TTC549 (cell line): Measurements from ENCODE around the gene PLCD4.
A peak's percentile ranks its signal among the peaks of the same experiment; 100 is the strongest.

ENCODE experiments used
- FAIRE-seq: peaks from 2 replicates; lab custom pipeline; 2012; peaks lifted over from hg19 to GRCh38; lab: Jason Lieb, UNC

Gene PLCD4

DNA sequence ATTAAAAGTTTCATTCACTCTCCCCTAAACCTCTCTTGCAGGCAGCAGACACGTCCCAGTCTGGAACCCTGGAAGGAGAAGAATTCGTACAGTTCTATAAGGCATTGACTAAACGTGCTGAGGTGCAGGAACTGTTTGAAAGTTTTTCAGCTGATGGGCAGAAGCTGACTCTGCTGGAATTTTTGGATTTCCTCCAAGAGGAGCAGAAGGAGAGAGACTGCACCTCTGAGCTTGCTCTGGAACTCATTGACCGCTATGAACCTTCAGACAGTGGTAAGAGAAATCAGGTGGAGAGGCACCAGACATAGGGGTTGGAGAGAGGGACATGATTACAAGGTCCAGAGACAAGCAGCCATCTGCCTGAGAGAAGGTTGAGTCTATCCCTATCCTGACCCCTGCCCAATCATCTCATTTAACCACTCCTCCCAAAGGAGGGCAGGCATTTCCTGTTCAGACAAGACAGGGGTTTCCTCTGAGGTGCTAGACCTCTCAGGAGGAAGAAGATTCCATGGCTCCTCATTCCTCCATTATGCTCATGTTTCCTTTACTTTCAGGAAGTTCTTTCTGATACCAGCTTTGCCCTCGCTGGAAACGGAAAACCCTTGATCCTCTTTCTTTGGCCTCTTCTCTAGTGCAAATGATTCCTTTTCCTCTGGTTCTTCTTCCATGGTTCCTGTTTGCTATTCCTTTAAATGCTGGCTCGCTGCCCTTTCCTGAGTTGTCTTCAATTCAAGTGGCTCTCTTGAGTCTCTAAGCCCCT lies 15.1 kb downstream of the PLCD4 start:
- FAIRE-seq: no peak

DNA sequence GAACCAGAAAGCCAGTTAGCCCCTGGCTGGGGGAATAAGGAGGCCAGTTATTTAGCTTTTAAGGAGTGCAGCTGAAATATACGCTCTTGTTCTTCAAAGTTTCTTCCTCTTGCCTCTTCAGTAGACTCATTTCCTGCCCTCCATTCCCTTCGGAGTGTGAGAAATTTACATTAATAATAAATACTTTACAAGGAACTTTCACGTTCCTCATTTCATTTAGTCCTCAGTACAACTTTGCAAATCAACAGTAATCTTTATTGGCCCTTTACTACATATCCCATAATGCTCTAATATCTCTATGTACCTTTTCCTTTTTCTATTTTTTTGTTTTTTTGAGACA lies 15.6 kb downstream of the PLCD4 start:
- FAIRE-seq: no peak

GRCh38 chr2:218626369-218626768 lies 18.7 kb downstream of the PLCD4 start:
- no peak for FAIRE-seq

DNA sequence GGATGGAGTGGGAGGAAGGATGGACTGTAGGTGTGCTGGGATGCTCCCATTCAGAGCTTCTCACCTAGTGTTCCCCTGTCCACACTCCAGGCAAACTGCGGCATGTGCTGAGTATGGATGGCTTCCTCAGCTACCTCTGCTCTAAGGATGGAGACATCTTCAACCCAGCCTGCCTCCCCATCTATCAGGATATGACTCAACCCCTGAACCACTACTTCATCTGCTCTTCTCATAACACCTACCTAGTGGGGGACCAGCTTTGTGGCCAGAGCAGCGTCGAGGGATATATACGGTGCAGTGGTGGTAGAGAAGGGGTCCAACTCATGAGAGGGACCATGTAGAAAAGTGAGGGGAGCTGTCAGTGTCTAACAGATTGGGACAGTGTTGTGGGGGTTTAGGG lies 20.2 kb downstream of the PLCD4 start:
- no peak for FAIRE-seq

- no peak for FAIRE-seq
These were observed 24.1 kb downstream of the PLCD4 start for GRCh38 chr2:218631837-218632236.

DNA sequence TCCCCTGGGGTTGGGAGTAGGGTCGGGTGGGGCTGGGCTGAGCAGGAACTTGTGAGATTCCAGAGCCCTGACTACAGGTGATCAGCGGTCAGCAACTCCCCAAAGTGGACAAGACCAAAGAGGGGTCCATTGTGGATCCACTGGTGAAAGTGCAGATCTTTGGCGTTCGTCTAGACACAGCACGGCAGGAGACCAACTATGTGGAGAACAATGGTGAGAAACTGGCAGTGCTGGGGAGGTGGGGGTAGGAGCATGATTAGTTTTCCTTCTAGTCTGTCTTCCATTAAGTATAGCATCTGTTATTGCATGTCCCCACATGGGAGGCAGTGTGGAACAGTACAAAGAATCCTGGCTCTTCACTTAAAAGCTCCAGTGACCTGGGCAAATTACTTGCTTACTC lies 28.0 kb downstream of the PLCD4 start:
- no peak for FAIRE-seq

GRCh38 chr2:218638372-218638771 lies 30.7 kb downstream of the PLCD4 start:
- no peak for FAIRE-seq

DNA sequence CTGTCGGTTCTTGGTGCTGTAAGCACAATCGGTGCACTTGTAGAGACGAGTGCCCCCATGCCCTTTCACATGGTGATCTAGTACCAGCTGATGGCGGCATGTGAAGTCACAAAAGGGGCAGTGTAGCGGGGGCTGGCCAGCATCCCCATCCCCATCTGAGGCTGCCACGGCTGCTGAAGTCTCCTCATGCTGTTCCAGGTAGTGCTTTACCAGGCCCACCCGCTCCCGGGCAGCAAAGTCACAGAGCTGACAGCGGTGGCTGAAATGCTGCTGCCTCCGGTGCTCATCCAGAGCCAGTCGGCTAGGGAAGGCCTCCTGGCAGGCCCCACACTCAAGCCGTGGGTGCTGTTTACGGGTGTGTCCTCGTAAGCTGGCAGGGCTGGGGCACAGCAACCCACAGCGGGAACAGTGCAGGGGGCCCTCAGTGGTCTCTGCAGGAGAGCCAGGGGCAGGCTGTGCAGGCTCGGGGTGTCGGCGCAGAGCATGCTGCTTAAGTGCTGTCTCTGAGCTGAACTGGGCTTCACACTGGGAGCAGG lies 34.5 kb downstream of the PLCD4 start:
- no peak for FAIRE-seq

DNA sequence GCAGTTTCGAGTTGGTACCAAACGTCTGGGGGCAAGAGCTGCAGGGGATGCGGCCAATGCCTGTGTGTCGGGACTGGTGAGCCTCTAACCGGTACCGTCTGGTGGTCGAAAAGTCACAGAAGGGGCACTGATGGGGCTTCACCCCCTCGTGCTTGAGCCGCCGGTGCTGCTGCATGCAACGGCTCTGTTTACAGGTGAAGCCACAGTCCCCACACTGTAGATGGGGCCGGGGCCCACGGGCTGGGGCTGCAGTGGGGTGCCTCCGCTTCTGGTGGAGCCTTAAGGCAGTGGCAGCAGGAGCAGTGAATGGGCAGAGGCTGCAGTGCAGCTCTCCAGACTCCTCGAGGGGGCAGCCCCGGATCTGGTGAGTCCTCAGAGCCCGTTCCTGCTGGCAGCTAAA lies 35.1 kb downstream of the PLCD4 start:
- no peak for FAIRE-seq

GRCh38 chr2:218643751-218644310 lies 36.1 kb downstream of the PLCD4 start:
- no peak for FAIRE-seq

DNA sequence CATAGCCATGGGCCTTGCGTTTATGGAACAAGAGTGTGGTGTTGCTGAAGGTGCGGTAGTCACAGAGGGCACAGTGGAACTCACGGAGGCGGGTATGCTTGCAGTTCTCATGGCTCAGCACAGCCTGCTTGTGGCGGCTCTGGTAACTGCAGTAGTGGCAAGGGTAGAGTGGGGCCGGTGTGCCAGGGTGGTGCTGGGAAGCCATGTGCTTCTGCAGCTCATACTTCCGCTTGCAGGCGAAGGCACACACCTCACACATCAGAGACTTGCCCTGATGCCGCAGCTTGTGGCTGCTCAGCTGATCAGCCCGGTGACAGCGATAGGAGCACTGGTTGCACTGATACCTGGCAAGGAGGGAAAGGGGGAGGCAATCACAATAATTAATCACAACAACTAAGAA lies 37.0 kb downstream of the PLCD4 start:
- no peak for FAIRE-seq

DNA sequence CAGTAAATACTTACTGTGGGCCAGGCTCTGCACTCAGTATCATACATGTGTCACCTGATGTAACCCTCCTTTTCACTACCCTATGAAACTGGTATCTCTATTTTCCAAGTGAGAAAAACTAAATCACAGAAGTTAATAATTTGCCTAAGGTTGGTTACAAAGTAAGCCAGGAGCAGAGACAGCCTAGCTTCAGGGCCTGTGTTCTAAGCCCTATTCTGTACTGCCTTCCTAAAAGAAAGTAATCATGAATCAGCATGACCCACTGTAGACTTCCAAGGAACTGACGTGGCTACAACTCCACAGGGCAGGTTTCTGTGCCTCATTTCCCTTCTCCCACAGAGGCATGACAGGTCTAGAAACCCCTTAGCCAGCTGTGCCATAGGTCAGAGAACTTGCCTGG lies 37.4 kb downstream of the PLCD4 start:
- no peak for FAIRE-seq

DNA sequence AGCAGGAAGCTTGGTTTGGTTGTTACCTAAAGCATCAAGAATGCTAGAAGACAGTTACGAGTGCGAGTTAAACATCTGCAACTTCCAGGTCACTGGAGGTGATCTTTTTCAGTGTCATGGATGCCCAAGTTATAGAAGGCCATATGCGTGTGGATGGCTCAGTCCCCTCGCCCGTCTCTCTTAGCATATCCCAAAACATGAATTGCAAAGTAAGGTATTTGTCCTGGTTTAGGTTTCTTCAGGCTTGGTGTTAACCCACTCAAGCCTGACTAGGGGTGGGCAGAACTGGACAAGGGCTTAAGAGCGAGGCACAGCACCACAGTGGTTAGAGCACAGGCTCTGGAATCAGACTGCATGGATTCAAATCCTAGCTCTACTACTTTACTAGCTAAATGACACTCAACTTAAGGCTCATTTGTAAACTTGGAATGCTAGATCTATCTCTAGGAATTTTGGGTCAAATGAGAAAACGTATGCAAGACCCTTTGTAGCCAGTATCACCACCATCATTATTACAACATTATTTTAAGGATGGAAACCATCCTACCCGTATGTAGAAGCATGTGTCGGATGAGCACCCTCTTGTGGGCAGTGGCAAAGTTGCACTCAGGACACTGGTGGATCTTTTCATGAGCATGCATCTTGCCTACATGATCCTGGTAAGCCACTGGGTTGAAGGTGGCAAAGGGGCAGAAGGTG lies 40.5 kb downstream of the PLCD4 start:
- peak; percentile 20 for FAIRE-seq

GRCh38 chr2:218648787-218649100 lies 41.0 kb downstream of the PLCD4 start:
- no peak for FAIRE-seq

GRCh38 chr2:218655751-218656150 lies 48.1 kb downstream of the PLCD4 start:
- FAIRE-seq: no peak

DNA sequence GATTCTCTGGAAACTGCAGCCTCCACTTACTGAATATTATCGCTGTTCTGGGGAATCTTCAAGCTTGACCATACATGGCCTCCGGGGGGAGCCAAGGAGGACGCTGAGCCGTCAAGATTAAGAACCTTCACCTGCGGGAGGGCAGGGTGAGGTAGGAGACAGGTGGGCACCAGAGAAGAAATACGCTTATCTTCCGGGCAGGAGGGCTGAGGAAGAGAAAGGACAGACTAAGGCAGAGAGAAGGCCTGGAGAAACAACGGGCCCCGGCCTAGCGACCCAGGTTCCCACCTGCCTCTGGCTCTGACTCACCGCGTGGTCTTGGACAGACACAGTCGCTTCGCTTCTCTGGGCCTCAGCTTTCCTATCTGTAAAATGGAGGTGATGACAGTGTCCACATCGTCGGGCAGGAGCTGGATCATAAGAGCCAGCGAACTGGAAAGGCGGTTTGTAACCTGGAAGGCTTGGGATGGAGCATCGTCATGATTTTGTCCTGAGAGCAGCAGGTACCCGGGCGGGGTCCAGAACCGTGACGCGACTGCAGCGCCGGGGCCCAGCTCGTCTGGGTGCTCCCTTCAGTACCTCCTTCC lies 51.1 kb downstream of the PLCD4 start:
- FAIRE-seq: no peak

GRCh38 chr2:218659258-218659987 lies 51.7 kb downstream of the PLCD4 start, which contains the start of the genes BCS1L and ZNF142:
Gene BCS1L, plus strand, starts transcription at chr2:218659683. Its CDS starts 1,305 bp downstream, at chr2:218660988.
Gene ZNF142, minus strand, starts transcription at chr2:218659623. Its CDS starts 3,194 bp downstream, at chr2:218656429.
- peak; percentile 79 for FAIRE-seq

DNA sequence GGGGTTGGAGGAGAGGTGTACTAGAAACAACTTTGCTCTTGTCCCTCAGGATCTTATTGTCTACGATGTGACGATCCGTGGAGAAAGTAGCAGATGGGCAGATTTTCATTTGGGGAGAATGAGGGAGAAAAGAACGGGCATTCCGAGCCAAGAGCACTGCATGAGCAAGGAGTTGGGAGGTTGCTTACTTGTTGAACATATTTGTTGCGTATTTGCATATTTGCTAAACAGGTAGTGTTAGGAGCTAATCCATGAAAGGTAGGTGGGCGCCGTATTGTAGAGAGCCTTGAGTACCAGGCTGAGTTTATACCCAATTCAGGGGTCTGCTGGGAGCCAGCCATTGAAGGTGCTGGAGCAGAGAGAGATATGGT lies 52.3 kb downstream of the PLCD4 start:
- no peak for FAIRE-seq

DNA sequence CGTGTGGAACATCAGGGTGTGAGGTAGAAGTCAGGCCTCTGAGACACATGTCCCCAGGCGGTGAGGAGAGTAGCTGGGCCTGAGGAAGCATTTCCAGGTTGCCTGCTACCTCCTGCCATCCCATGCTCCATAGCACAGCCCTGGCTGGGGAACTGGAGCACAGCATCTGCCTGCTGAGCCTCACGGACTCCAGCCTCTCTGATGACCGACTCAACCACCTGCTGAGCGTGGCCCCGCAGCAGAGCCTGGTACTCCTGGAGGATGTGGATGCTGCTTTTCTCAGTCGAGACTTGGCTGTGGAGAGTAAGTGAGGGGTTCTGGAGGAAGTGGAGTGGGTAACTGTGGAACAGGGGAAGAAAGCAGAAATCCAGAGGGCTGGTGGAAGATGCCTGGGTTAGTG lies 54.7 kb downstream of the PLCD4 start:
- no peak for FAIRE-seq

GRCh38 chr2:218662827-218663226 lies 55.1 kb downstream of the PLCD4 start:
- FAIRE-seq: no peak

- FAIRE-seq: no peak
These were observed 56.2 kb downstream of the PLCD4 start for GRCh38 chr2:218663901-218664300.

- no peak for FAIRE-seq
These were observed 57.0 kb downstream of the PLCD4 start for GRCh38 chr2:218664653-218665052.
